Measurements from ENCODE around the gene SYTL2. TPM values are rescaled to one million over a fixed set of nuclear protein-coding genes. Genes with fewer than 3 reads are reported as not detected.
A peak's percentile ranks its signal among the peaks of the same experiment; 100 is the strongest.
"Not testable (repeated sequence)": the region's sequence is repeated elsewhere in the genome, so short reads cannot be mapped to it uniquely, and the experiment has no call there.

The SYTL2 gene
- total RNA-seq, 3 donors from 2014 or later = 2.7 to 5.8 (median 2.7) TPM

DNA sequence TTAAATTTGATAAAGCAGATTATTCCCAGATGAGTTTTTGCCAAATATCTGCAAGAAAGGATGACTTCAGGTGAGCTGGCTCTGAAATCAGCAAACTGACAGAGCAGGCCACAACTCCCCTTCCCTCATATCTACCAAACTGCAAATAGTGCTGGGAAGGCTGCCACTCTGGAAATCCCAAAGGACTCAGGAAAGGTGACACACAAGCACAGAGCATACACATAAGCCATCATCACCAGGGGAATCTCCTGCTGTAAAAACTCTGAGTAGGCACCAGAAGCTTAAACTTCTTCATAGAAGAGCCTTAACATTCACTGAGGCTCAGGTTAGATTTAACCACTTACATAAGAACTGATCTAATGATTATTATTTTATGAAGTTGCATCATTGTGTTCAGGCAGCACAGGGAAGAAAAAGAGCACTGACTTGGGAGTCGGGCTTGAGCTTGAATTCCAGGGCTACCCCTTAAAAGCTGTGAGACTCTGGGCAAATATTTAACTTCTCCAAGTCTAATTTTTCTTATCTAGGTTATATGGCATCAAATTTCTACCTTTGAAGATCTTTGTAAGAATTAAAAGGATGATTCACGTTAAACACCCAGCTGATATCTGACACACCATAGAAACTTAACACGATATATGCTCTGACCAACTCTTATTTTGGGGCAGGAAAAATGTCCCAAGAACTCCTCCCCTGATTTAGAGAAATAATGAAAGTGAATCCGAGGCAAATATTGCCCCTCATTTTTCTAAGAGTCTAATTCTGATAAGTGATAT is 15.0 kb downstream of the SYTL2 start:
- Mint-ChIP-seq H3K4me1 (ENCODE audit: low read depth) (peaks cover 26% of the 10 kb centered on the region), H3K27me3 (ENCODE audit: low read depth) (no peaks in the 10 kb centered on the region), H3K4me3 (no peak overlapping the region), H3K9me3 (no peaks in the 10 kb centered on the region), H3K36me3 (ENCODE audit: insufficient read depth) (no peaks in the 10 kb centered on the region)
- DNase-seq (no peak), ATAC-seq (no peak)

DNA sequence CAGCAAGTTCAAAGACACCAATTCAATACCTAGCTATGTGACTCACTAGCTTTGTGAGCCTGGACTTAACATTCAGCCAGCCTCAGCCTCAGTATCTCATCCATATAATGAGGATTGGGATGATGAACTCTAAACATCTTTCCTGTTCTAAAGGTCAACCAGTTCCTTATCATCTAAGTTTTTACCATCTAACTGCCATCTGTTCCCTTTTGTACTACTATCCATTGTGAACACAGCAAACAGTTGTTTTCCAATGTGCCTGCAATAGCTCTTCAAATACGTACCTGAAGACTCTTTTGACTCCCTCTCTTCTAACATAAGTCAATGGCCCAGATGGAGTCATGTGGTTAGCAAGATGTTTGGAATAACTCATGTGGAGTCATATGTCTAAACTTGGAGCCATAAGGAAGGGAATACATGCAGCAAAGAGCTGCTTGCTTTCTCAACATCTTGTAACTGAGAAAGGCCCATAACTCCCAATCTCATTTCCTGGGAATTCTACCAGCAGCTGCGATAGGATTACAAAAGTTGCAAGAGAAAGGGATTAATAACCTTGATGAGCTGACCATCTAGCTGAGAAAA is 19.4 kb downstream of the SYTL2 start:
- no peaks in the 10 kb centered on the region for H3K9me3 Mint-ChIP-seq
- no peaks in the 10 kb centered on the region for H3K36me3 Mint-ChIP-seq (ENCODE audit: insufficient read depth)
- H3K27me3 Mint-ChIP-seq (ENCODE audit: low read depth) = no peaks in the 10 kb centered on the region
- H3K4me3 Mint-ChIP-seq = no peak overlapping the region
- DNase-seq (no peak), ATAC-seq (no peak)
- peaks cover 18% of the 10 kb centered on the region for H3K4me1 Mint-ChIP-seq (ENCODE audit: low read depth)

DNA sequence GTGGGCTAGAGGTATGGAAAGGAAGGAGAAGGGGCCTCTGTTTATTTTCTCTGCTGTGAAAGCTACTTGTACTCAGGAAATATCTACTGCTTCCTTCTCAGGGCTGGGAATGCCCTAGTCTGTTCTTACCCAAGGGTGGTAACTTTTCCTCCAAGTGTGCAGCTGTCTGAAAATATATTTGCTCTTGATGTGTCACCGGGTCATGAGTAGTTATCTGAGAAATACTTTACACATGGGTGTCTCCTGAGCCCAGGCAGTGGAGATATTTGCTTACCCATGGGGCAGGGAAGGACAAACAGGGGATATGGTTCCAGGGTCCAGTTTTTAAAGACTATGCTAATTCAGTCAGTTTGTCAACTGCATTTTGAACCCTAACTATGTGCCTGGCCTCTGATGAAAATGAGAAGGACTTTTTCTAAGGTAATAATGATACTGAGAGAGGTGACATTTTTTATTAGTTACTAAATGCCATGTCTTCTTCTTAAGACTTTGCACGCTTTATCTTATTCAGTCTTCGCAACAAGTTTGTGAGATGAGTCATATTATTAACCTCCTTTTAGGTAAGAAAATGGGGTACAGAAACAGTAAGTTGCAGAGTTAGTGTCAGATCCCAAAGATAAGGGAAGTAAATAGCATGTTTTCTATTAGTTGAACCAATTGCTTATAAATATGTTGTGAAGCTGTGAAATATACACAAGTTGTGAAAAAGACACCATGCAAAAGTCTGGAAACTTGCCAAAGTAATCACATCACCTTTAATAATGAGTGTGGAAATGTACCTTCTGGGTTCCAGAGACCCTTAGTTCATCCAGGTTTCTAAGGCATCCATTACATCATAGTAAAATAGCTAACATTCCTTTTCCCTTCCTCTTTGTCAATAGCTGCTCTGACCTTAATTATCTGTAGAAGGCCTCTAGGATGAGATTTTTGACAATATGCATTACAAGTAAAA is 22.9 kb downstream of the SYTL2 start:
- ATAC-seq = no peak
- no peaks in the 10 kb centered on the region for H3K9me3 Mint-ChIP-seq
- DNase-seq = no peak

GRCh38 chr11:85787168-85787567 is 23.8 kb downstream of the SYTL2 start:
- ATAC-seq = peak in 1 of 2 donors; percentile 28
- H3K36me3 Mint-ChIP-seq (ENCODE audit: insufficient read depth) = peaks cover 4% of the 10 kb centered on the region
- DNase-seq = no peak
- no peaks in the 10 kb centered on the region for H3K27me3 Mint-ChIP-seq (ENCODE audit: low read depth)
- H3K4me1 Mint-ChIP-seq (ENCODE audit: low read depth) = peaks cover 21% of the 10 kb centered on the region
- H3K9me3 Mint-ChIP-seq = peaks cover 6% of the 10 kb centered on the region
- no peak overlapping the region for H3K4me3 Mint-ChIP-seq

More for the DNA sequence above, 22.9 kb downstream of the SYTL2 start:
- peaks cover 20% of the 10 kb centered on the region for H3K4me1 Mint-ChIP-seq (ENCODE audit: low read depth)
- H3K4me3 Mint-ChIP-seq = no peak overlapping the region
- H3K27me3 Mint-ChIP-seq (ENCODE audit: low read depth) = no peaks in the 10 kb centered on the region
- no peaks in the 10 kb centered on the region for H3K36me3 Mint-ChIP-seq (ENCODE audit: insufficient read depth)

GRCh38 chr11:85784480-85785265 is 26.3 kb downstream of the SYTL2 start:
- H3K27me3 Mint-ChIP-seq (ENCODE audit: low read depth) = no peaks in the 10 kb centered on the region
- peaks cover 4% of the 10 kb centered on the region for H3K36me3 Mint-ChIP-seq (ENCODE audit: insufficient read depth)
- peaks cover 6% of the 10 kb centered on the region for H3K9me3 Mint-ChIP-seq
- no peak overlapping the region for H3K4me3 Mint-ChIP-seq
- H3K4me1 Mint-ChIP-seq (ENCODE audit: low read depth) = peaks cover 42% of the 10 kb centered on the region
- no peak for ATAC-seq
- DNase-seq = no peak

GRCh38 chr11:85783758-85784157 is 27.2 kb downstream of the SYTL2 start:
- H3K4me1 Mint-ChIP-seq (ENCODE audit: low read depth) = peaks cover 42% of the 10 kb centered on the region
- H3K27me3 Mint-ChIP-seq (ENCODE audit: low read depth) = no peaks in the 10 kb centered on the region
- no peak overlapping the region for H3K4me3 Mint-ChIP-seq
- ATAC-seq = no peak
- H3K9me3 Mint-ChIP-seq = peaks cover 6% of the 10 kb centered on the region
- no peak for DNase-seq
- peaks cover 4% of the 10 kb centered on the region for H3K36me3 Mint-ChIP-seq (ENCODE audit: insufficient read depth)

DNA sequence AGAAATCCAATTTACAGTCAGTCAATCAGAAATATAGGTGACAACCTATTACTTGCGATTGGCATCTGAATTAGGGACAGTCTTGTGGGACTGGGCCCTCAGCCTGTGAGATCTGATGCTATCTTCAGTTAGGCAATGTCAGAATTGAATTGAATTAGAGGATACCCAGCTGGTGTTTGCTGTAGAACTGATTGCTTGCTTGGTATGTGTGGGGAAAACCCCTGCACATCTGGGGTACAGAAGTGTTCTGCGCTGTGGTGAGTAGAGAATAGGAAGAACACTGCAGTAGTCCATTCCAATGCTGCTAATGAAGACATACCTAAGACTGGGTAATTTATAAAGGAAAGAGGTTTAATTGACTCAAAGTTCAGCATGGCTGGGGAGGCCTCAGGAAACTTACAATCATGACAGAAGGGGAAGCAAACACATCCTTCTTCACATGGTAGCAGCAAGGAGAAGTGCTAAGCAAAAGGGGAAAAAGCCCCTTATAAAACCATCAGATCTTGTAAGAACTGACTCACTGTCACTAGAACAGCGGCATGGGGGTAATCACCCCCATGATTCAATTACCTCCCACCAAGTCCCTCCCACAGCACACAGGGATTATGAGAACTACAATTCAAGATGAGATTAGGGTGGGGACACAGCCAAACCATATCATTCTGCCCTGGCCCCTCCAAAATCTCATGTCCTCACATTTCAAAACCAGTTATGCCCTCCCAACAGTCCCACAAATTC is 30.0 kb downstream of the SYTL2 start:
- H3K9me3 Mint-ChIP-seq; H3K4me3 Mint-ChIP-seq; DNase-seq; H3K27me3 Mint-ChIP-seq (ENCODE audit: low read depth); H3K36me3 Mint-ChIP-seq (ENCODE audit: insufficient read depth): not testable (repeated sequence)
- ATAC-seq = peak; percentile 89 to 92
- H3K4me1 Mint-ChIP-seq (ENCODE audit: low read depth) = peaks cover 34% of the 10 kb centered on the region

- DNase-seq (no peak), ATAC-seq (no peak)
- Mint-ChIP-seq H3K4me1 (ENCODE audit: low read depth) (peaks cover 35% of the 10 kb centered on the region), H3K9me3 (peaks cover 6% of the 10 kb centered on the region), H3K4me3 (no peak overlapping the region), H3K27me3 (ENCODE audit: low read depth) (no peaks in the 10 kb centered on the region), H3K36me3 (ENCODE audit: insufficient read depth) (peaks cover 8% of the 10 kb centered on the region)
These were observed 30.8 kb downstream of the SYTL2 start for GRCh38 chr11:85779956-85780640.

- H3K27me3 Mint-ChIP-seq (ENCODE audit: low read depth); H3K36me3 Mint-ChIP-seq (ENCODE audit: insufficient read depth); H3K9me3 Mint-ChIP-seq; H3K4me3 Mint-ChIP-seq; DNase-seq; ATAC-seq: not testable (repeated sequence)
- H3K4me1 Mint-ChIP-seq (ENCODE audit: low read depth) = peaks cover 44% of the 10 kb centered on the region
These were observed 33.4 kb downstream of the SYTL2 start for GRCh38 chr11:85777603-85777972.

DNA sequence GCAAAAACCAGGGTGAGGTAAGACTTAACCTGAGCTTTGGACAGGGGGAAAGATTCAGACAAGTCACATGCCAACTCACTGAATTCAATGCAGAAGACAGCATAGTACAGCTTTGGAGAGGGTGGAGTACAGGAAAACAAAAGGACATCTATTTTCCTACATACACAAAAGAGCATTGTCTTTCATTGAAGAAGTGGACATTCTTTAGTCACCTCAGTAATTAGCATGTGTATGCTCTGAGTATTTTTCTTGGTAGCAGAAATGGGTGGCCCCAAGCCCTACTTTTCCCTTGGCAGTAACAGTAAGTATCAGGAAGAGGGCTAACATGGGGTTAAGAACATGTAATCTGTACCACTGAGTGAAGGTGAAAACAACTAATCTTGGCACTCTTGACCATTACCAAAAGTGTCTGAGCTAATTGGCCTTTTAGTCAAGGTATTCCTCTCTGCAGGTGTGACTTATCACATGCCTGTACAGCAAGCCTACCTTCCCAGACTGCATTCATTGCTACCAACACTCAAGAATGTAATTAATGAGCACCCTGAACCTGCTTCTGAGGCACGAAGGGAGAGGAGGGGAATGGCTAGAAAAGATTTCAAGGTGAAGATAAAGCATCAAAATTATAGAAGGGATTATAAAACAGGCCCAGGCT is 33.9 kb downstream of the SYTL2 start:
- Mint-ChIP-seq H3K9me3 (no peaks in the 10 kb centered on the region), H3K4me1 (ENCODE audit: low read depth) (peaks cover 44% of the 10 kb centered on the region), H3K27me3 (ENCODE audit: low read depth) (no peaks in the 10 kb centered on the region), H3K36me3 (ENCODE audit: insufficient read depth) (peaks cover 3% of the 10 kb centered on the region), H3K4me3 (no peak overlapping the region)
- no peak for ATAC-seq
- no peak for DNase-seq

DNA sequence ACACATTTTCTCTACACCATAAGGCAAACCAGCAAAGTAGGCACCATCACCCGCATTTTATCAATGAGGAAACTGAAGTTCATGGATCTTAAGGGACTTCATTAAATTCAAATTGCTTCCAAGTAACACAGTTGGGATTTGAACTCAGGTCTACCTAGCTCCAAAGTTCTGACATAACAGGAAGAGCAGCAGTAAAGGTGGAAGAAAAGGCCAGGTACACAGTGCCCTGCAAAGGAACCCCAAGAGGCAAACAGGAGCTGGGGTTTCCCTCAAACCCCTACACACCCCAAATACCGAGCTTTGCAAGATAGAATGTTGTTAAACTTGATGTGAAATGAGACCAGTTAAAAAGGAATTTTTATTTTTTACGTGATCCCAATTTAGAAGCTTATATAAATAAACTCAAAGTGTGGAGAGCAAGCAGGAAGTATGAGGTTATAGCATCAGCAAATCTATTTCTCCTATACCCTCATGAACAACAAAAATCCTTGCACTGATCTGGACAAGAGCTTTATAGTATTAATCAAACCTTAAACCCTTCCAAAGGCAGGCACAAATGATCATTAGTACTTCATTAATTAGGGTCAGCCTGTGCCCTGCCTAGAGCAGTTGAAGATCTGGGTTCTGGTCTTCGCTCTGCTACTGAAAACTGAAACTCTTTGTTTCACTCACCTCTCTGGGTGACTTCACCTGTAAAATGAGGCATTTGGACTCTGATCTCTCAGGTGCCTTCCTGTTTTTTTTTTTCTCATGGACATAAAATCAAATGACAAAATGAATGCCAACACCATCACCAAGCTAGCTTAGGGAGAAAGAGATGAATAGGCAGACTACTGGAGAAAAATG is 36.5 kb downstream of the SYTL2 start:
- no peak for DNase-seq
- Mint-ChIP-seq H3K9me3 (peaks cover 6% of the 10 kb centered on the region), H3K36me3 (ENCODE audit: insufficient read depth) (peaks cover 9% of the 10 kb centered on the region), H3K27me3 (ENCODE audit: low read depth) (no peaks in the 10 kb centered on the region), H3K4me1 (ENCODE audit: low read depth) (peaks cover 30% of the 10 kb centered on the region), H3K4me3 (no peak overlapping the region)
- peak; percentile 34 to 54 for ATAC-seq

GRCh38 chr11:85772695-85773094 is 38.2 kb downstream of the SYTL2 start:
- Mint-ChIP-seq H3K27me3 (ENCODE audit: low read depth) (no peaks in the 10 kb centered on the region), H3K36me3 (ENCODE audit: insufficient read depth) (peaks cover 12% of the 10 kb centered on the region), H3K9me3 (peaks cover 6% of the 10 kb centered on the region), H3K4me3 (no peak overlapping the region), H3K4me1 (ENCODE audit: low read depth) (peaks cover 48% of the 10 kb centered on the region)
- DNase-seq = no peak
- no peak for ATAC-seq
